ENCODE results near the gene PCNX2. TPM values are rescaled to one million over a fixed set of nuclear protein-coding genes. Genes with fewer than 3 reads are reported as not detected.

PCNX2 gene
- total RNA-seq, 1 experiment from 2014 or later, result 18.6 TPM

DNA sequence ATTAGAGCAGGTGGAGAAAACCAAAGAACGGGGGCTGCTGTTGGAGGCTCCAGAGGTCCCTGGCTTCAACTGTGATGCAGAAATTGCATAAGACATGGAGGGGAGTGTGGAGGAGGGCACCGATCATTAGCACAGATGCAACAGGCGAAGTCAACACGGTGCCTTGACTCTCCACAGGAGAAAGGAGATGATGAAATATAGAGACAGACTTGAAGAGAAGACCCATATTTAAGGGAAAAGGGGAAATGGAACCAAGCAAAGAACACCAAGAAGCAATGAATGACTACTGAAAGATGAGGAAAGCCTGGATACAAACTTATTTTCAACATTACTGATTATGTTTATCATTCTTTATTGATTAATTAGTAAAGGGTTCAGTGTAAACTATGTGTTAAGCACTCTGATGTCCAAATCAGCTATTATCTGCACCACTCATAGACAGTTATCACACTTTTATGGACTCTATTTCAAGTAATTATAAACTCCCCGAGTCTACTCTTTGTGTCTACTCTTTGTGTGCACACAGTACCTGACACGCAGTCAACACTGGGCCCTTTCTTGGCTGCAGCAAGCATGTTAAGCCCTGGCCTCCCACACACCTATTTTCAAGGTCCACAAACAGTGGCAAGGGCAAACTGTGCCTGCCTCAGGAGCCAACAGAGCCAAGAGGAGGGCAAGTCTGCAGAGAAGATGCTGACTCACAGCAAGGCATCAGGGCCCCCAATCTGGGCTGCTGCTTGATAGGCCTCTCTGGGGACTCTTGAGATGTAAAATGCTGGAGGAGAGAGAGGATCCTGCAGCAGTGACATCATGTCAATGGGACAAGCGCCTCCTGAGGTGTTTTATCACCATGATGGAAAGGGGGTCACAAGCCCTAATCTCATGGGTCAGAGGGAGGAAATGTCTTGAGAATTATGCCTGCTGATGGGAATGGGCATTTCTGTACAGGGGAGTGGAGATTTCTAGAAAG lies 17.6 kb downstream of the PCNX2 start:
- ChIA-PET CTCF (interaction anchor here (0.7 kb wide), 1 partner anchor 39 kb away, joined by 4 read pairs; no protein-coding TSS in a partner anchor), POLR2A (ENCODE audit: unreplicated experiment) (no interaction called here)
- Histone ChIP-seq H3K4me1 (replicated peaks; ENCODE audit: insufficient read depth) (no peaks in the 10 kb centered on the region), H3K27ac (no peak overlapping the region), H3K4me2 (no peak overlapping the region), H2AFZ (no peak overlapping the region), H3F3A (ENCODE audit: insufficient read depth, low read depth) (no peaks in the 10 kb centered on the region), H3K79me2 (ENCODE audit: low read depth) (0 out of 2 replicates have a peak, but pooled peaks cover 5% of the 10 kb centered on the region), H3K9me2 (ENCODE audit: insufficient read depth) (no peaks in the 10 kb centered on the region), H3K27me3 (ENCODE audit: insufficient read depth, low read depth) (no peaks in the 10 kb centered on the region), H3K36me3 (ENCODE audit: low read depth) (0 out of 2 replicates have a peak, but pooled peaks cover 4% of the 10 kb centered on the region), H3K4me3 (no peak overlapping the region), H3K9me3 (ENCODE audit: insufficient read depth, low read depth) (no peaks in the 10 kb centered on the region; the same call in none of the 2 replicates), H4K20me1 (ENCODE audit: insufficient read depth) (no peaks in the 10 kb centered on the region)
- DNase-seq, result no peak
- TF ChIP-seq, protein P1, sequence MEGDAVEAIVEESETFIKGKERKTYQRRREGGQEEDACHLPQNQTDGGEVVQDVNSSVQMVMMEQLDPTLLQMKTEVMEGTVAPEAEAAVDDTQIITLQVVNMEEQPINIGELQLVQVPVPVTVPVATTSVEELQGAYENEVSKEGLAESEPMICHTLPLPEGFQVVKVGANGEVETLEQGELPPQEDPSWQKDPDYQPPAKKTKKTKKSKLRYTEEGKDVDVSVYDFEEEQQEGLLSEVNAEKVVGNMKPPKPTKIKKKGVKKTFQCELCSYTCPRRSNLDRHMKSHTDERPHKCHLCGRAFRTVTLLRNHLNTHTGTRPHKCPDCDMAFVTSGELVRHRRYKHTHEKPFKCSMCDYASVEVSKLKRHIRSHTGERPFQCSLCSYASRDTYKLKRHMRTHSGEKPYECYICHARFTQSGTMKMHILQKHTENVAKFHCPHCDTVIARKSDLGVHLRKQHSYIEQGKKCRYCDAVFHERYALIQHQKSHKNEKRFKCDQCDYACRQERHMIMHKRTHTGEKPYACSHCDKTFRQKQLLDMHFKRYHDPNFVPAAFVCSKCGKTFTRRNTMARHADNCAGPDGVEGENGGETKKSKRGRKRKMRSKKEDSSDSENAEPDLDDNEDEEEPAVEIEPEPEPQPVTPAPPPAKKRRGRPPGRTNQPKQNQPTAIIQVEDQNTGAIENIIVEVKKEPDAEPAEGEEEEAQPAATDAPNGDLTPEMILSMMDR (conservative IDR thresholded peaks at IDR 0.05), result no peak
- TF ChIP-seq EZH2 (IDR thresholded peaks at IDR 0.05; ENCODE audit: low read depth), result no peak
- no TSS peak for BruUV-seq (replicated peaks)
- intact Hi-C loops (cut with micrococcal nuclease; ENCODE audit: unreplicated experiment), result no loop called here

DNA sequence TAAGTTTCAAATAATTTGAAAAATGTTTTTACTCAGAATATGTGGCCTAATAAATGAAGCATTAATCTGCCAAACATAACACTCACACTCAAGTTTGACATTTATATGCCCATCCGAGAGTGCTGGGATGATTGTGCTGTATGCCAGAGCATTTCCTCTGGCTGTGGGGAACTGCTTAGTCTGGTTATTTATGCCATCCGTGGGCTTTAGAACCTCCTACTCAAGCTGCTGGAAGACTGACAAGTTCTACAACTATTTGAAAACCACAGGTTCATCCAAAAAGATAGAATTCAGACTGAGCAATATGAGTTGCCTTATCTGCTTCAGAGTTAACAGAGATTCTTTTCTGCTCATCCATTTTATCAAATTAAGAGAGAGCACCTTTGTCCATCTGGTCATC lies 25.9 kb downstream of the PCNX2 start:
- ChIA-PET CTCF (no interaction called here), POLR2A (ENCODE audit: unreplicated experiment) (no interaction called here)
- Histone ChIP-seq H3K4me3 (no peak overlapping the region), H3K36me3 (ENCODE audit: low read depth) (peaks cover 10% of the 10 kb centered on the region; the same call in 1 of the 2 replicates), H4K20me1 (ENCODE audit: insufficient read depth) (no peaks in the 10 kb centered on the region; the same call in 1 of the 2 replicates), H3K4me2 (no peak overlapping the region), H2AFZ (no peak overlapping the region), H3K27ac (no peak overlapping the region), H3F3A (ENCODE audit: insufficient read depth, low read depth) (no peaks in the 10 kb centered on the region), H3K27me3 (ENCODE audit: insufficient read depth, low read depth) (no peaks in the 10 kb centered on the region), H3K79me2 (ENCODE audit: low read depth) (no peaks in the 10 kb centered on the region), H3K4me1 (replicated peaks; ENCODE audit: insufficient read depth) (no peaks in the 10 kb centered on the region), H3K9me3 (ENCODE audit: insufficient read depth, low read depth) (no peaks in the 10 kb centered on the region), H3K9me2 (ENCODE audit: insufficient read depth) (peaks cover 7% of the 10 kb centered on the region; the same call in 1 of the 2 replicates)
- TF ChIP-seq, protein P1 (conservative IDR thresholded peaks at IDR 0.05), result no peak
- TF ChIP-seq EZH2 (IDR thresholded peaks at IDR 0.05; ENCODE audit: low read depth), result no peak
- intact Hi-C loops (cut with micrococcal nuclease; ENCODE audit: unreplicated experiment), result no loop called here
- no peak for DNase-seq
- BruUV-seq (replicated peaks), result no TSS peak

DNA sequence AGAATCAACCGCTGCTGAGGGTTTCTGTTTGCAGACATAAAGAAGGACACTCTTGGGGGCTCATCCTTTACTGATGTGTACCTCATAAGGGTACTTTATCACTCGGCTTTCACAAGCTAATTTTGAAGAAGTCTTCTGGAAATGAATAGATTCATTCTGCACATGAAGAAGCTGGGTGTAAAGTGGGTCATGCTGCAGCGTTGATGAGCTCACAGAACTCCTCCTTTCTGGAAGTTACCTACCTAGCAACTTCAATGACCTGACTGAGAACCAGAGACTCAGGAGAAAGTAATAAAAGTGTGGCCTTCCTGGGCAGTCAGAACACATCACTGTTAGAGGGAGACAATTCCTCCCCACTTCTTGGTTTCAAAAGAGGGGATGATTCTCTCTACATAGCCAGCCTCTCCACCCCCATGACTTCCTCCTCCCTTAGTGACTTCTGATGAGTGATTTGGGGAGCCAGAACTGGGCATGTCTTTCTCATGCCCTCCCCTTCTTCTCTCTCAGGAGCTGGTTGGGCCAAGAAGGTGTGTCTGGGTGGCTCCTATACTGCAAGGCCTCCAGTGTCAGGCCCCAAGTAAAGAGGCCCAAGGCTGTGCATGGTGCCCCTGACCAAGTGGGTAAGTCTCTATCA lies 27.0 kb downstream of the PCNX2 start:
- Histone ChIP-seq H3K36me3 (ENCODE audit: low read depth) (peaks cover 10% of the 10 kb centered on the region; the same call in 1 of the 2 replicates), H3K9me3 (ENCODE audit: insufficient read depth, low read depth) (no peaks in the 10 kb centered on the region), H3K4me2 (no peak overlapping the region), H4K20me1 (ENCODE audit: insufficient read depth) (no peaks in the 10 kb centered on the region; the same call in 1 of the 2 replicates), H3K9me2 (ENCODE audit: insufficient read depth) (peaks cover 7% of the 10 kb centered on the region; the same call in 1 of the 2 replicates), H3K4me3 (no peak overlapping the region), H3K27me3 (ENCODE audit: insufficient read depth, low read depth) (no peaks in the 10 kb centered on the region), H3K79me2 (ENCODE audit: low read depth) (no peaks in the 10 kb centered on the region), H3F3A (ENCODE audit: insufficient read depth, low read depth) (peaks cover 4% of the 10 kb centered on the region; the same call in 1 of the 2 replicates), H2AFZ (no peak overlapping the region), H3K27ac (no peak overlapping the region), H3K4me1 (replicated peaks; ENCODE audit: insufficient read depth) (no peaks in the 10 kb centered on the region)
- BruUV-seq (replicated peaks), result no TSS peak
- no peak for DNase-seq
- intact Hi-C loops (cut with micrococcal nuclease; ENCODE audit: unreplicated experiment), result no loop called here
- TF ChIP-seq, protein P1 (conservative IDR thresholded peaks at IDR 0.05), result no peak
- no peak for TF ChIP-seq EZH2 (IDR thresholded peaks at IDR 0.05; ENCODE audit: low read depth)
- ChIA-PET CTCF (no interaction called here), POLR2A (ENCODE audit: unreplicated experiment) (interaction anchor here (0.7 kb wide), 1 partner anchor 751 kb away, joined by 4 read pairs; no protein-coding TSS in a partner anchor)

Data from PC-9 (cell line).